Measurements from ENCODE around the gene PLXNB3.

The PLXNB3 gene

DNA sequence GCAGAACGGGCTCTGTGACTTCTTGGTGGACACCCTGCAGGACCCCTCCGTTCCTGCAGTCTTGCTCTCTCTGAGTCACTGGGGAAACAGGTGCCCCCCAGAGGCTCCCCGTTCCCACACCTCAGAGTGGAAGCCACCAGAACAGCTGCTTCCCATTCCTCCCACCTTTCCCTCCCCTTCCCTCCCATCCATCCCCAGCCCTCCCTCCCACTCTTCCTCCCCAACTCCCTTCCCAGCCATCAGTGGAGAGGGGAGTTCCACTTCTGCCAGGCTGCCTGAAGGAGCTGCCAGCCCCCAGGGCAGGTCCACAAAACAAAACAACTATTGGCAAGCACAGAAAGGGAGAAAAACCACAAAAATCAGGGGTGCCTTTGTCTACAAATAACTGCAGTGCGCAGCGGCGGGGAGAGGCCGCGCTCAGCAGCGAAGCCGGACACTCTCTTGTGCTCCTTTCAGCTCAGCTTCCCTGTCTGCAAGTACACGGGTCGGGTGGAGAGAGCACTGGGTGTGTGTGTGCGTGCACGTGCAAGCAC, 38.5 kb downstream of the PLXNB3 start (continued):
- TF ChIP-seq ZNF565 (CRISPR knock-in tag; conservative IDR thresholded peaks at IDR 0.05; ENCODE audit: low read depth): no peak
- TF ChIP-seq CSDC2 (CRISPR knock-in tag; IDR thresholded peaks at IDR 0.05): no peak
- TF ChIP-seq, protein P1, sequence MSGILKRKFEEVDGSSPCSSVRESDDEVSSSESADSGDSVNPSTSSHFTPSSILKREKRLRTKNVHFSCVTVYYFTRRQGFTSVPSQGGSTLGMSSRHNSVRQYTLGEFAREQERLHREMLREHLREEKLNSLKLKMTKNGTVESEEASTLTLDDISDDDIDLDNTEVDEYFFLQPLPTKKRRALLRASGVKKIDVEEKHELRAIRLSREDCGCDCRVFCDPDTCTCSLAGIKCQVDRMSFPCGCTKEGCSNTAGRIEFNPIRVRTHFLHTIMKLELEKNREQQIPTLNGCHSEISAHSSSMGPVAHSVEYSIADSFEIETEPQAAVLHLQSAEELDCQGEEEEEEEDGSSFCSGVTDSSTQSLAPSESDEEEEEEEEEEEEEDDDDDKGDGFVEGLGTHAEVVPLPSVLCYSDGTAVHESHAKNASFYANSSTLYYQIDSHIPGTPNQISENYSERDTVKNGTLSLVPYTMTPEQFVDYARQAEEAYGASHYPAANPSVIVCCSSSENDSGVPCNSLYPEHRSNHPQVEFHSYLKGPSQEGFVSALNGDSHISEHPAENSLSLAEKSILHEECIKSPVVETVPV (CRISPR knock-in tag; IDR thresholded peaks at IDR 0.05): no peak
- TF ChIP-seq ZFP3 (CRISPR knock-in tag; IDR thresholded peaks at IDR 0.05): no peak
- no peak for TF ChIP-seq ESRRG (CRISPR knock-in tag; IDR thresholded peaks at IDR 0.05)

DNA sequence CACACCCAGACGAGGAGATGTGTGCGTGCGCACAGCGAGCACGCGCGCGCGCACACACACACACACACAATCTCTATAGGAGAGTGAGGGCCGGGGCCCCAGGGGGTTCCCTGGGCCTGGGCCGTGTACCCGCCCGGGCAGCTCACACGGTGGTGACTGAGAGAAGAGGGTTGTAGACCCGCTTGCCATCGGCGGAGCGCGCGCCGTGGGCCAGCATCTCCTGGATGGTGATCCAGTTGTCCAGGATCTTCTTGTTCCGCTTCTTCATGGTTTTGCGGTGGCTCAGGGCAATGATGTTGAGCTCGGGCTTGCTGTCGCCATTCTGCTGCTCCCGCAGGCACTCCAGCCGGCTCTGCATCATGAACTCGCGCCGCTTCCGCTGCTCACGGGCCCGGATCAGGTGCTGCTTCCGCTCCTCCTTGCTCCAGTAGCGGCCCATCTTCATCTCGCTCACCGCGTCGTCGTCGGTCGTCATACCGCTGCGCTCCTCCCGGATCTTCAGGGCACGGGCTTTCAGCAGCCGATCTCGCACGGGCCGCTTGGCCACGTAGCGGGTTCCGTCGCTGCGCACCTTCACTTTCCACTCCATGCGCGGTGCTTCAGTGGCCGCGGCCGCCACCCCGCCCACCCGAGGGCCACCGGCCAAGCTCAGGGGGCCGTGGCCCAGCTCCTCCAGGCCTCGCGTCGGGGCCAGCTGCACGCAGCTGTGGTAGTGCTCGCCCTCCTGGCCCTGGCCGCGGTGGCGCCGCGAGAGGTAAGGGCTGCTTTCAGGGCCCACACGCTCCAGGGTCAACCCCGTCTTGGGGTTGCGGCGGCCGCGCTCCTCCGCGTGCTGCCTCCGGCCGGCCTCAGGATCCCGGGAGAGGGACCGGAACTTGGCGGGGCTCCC, 39.4 kb downstream of the PLXNB3 start:
- TF ChIP-seq, protein P2, sequence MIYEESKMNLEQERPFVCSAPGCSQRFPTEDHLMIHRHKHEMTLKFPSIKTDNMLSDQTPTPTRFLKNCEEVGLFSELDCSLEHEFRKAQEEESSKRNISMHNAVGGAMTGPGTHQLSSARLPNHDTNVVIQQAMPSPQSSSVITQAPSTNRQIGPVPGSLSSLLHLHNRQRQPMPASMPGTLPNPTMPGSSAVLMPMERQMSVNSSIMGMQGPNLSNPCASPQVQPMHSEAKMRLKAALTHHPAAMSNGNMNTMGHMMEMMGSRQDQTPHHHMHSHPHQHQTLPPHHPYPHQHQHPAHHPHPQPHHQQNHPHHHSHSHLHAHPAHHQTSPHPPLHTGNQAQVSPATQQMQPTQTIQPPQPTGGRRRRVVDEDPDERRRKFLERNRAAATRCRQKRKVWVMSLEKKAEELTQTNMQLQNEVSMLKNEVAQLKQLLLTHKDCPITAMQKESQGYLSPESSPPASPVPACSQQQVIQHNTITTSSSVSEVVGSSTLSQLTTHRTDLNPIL (CRISPR knock-in tag; IDR thresholded peaks at IDR 0.05; ENCODE audit: low read depth): no peak
- TF ChIP-seq, protein P3, sequence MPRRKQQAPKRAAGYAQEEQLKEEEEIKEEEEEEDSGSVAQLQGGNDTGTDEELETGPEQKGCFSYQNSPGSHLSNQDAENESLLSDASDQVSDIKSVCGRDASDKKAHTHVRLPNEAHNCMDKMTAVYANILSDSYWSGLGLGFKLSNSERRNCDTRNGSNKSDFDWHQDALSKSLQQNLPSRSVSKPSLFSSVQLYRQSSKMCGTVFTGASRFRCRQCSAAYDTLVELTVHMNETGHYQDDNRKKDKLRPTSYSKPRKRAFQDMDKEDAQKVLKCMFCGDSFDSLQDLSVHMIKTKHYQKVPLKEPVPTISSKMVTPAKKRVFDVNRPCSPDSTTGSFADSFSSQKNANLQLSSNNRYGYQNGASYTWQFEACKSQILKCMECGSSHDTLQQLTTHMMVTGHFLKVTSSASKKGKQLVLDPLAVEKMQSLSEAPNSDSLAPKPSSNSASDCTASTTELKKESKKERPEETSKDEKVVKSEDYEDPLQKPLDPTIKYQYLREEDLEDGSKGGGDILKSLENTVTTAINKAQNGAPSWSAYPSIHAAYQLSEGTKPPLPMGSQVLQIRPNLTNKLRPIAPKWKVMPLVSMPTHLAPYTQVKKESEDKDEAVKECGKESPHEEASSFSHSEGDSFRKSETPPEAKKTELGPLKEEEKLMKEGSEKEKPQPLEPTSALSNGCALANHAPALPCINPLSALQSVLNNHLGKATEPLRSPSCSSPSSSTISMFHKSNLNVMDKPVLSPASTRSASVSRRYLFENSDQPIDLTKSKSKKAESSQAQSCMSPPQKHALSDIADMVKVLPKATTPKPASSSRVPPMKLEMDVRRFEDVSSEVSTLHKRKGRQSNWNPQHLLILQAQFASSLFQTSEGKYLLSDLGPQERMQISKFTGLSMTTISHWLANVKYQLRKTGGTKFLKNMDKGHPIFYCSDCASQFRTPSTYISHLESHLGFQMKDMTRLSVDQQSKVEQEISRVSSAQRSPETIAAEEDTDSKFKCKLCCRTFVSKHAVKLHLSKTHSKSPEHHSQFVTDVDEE (CRISPR knock-in tag; IDR thresholded peaks at IDR 0.05): no peak
- TF ChIP-seq SNAI2 (CRISPR knock-in tag; IDR thresholded peaks at IDR 0.05) (no peak), ZFP3 (CRISPR knock-in tag; IDR thresholded peaks at IDR 0.05) (no peak), ARNTL (CRISPR knock-in tag; IDR thresholded peaks at IDR 0.05; ENCODE audit: borderline replicate concordance, low read depth) (no peak), OSR1 (CRISPR knock-in tag; IDR thresholded peaks at IDR 0.05) (no peak), RARB (CRISPR knock-in tag; IDR thresholded peaks at IDR 0.05) (no peak), CSDC2 (CRISPR knock-in tag; IDR thresholded peaks at IDR 0.05) (no peak), ZNF8 (CRISPR knock-in tag; IDR thresholded peaks at IDR 0.05) (no peak), ZFP30 (CRISPR knock-in tag; IDR thresholded peaks at IDR 0.05) (no peak), TOX (CRISPR knock-in tag; IDR thresholded peaks at IDR 0.05; ENCODE audit: borderline replicate concordance) (no peak), ISL1 (CRISPR knock-in tag; IDR thresholded peaks at IDR 0.05) (no peak), ZNF70 (CRISPR knock-in tag; IDR thresholded peaks at IDR 0.05) (no peak), PPARA (CRISPR knock-in tag; IDR thresholded peaks at IDR 0.05; ENCODE audit: borderline replicate concordance) (no peak), GLIS3 (CRISPR knock-in tag; IDR thresholded peaks at IDR 0.05) (no peak)
- TF ChIP-seq, protein P4, sequence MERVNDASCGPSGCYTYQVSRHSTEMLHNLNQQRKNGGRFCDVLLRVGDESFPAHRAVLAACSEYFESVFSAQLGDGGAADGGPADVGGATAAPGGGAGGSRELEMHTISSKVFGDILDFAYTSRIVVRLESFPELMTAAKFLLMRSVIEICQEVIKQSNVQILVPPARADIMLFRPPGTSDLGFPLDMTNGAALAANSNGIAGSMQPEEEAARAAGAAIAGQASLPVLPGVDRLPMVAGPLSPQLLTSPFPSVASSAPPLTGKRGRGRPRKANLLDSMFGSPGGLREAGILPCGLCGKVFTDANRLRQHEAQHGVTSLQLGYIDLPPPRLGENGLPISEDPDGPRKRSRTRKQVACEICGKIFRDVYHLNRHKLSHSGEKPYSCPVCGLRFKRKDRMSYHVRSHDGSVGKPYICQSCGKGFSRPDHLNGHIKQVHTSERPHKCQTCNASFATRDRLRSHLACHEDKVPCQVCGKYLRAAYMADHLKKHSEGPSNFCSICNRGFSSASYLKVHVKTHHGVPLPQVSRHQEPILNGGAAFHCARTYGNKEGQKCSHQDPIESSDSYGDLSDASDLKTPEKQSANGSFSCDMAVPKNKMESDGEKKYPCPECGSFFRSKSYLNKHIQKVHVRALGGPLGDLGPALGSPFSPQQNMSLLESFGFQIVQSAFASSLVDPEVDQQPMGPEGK (CRISPR knock-in tag; IDR thresholded peaks at IDR 0.05; ENCODE audit: borderline replicate concordance): no peak
- TF ChIP-seq, protein P1 (CRISPR knock-in tag; IDR thresholded peaks at IDR 0.05): no peak
- TF ChIP-seq, protein P5, sequence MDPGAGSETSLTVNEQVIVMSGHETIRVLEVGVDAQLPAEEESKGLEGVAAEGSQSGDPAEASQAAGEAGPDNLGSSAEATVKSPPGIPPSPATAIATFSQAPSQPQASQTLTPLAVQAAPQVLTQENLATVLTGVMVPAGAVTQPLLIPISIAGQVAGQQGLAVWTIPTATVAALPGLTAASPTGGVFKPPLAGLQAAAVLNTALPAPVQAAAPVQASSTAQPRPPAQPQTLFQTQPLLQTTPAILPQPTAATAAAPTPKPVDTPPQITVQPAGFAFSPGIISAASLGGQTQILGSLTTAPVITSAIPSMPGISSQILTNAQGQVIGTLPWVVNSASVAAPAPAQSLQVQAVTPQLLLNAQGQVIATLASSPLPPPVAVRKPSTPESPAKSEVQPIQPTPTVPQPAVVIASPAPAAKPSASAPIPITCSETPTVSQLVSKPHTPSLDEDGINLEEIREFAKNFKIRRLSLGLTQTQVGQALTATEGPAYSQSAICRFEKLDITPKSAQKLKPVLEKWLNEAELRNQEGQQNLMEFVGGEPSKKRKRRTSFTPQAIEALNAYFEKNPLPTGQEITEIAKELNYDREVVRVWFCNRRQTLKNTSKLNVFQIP (CRISPR knock-in tag; IDR thresholded peaks at IDR 0.05; ENCODE audit: borderline replicate concordance, low read depth): no peak
- no peak for ATAC-seq
